Left ventricle myocardium inferior (tissue), 1 donor: Measurements from ENCODE around the gene B3GALT6. TPM values are rescaled to one million over a fixed set of nuclear protein-coding genes. Genes with fewer than 3 reads are reported as not detected.

Experiments used
- DNase-seq: peaks from one replicate; pipeline ENCODE4 v3.0.0-alpha.2; 2020
- H3K27ac ChIP-seq: fragments of 200-600 bp; replicated peaks from 2 replicates; pipeline ENCODE4 v1.8.0; 2021
- H3K27me3 ChIP-seq: fragments of 200-600 bp; 2 replicates; pipeline ENCODE4 v1.8.0; 2021; ENCODE audit warnings: low read depth
- H3K36me3 ChIP-seq: fragments of 200-600 bp; 2 replicates; pipeline ENCODE4 v1.8.0; 2021
- H3K4me1 ChIP-seq: fragments of 200-600 bp; 2 replicates; pipeline ENCODE4 v1.8.0; 2021
- H3K4me3 ChIP-seq: fragments of 200-600 bp; 2 replicates; pipeline ENCODE4 v1.8.0; 2021; ENCODE audit warnings: mild to moderate bottlenecking, moderate library complexity
- H3K9me3 ChIP-seq: fragments of 200-600 bp; replicated peaks from 2 replicates; pipeline ENCODE4 v1.8.0; 2021
- intact Hi-C: fragments of 100-400 bp; cut with micrococcal nuclease; formaldehyde crosslinking; loops from one replicate; pipeline ENCODE4 v1.11.0; 2022
- total RNA-seq: library from RNA; stranded (reverse); fragmentation: NEBNext Ultra II Directional; extraction: Animal tissue kit (Norgen Biotek cat#: 25700); gene quantifications from one replicate; pipeline ENCODE4 v1.2.1, GENCODE V29; 2021
- TF ChIP-seq, protein P1 (sequence below): fragments of 200-600 bp; IDR thresholded peaks from 2 replicates; pipeline ENCODE4 v1.8.0; 2021; ENCODE audit warnings: antibody characterized with exemption, mild to moderate bottlenecking, borderline replicate concordance
- donor health status: DM: no; HTN: yes; CAD: no; lungs with severe emphysema.

B3GALT6 gene
- total RNA-seq, 1 donor from 2014 or later: 7.9 TPM

DNA sequence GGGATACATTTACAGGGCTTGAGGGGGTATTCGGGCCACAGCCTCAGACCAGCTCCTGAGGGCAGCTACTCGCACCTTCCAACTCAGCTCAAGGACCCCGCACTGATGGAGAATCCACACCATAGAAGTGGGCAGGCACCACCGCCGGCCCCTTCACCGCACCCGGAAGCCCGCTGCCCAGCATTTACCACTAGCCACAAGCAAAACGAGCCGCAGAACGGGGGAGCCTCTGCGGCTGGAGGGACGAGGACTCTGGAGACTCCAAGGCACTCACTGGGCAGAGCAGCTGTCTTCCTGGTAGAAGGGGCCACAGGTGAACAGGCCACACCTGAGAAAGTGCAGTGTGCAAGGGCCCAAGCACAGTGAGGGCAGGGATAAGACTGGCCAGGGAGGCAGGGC lies 36.2 kb downstream of the B3GALT6 start:
- H3K36me3 ChIP-seq: peaks cover 65% of the 10 kb centered on the region
- TF ChIP-seq, protein P1, sequence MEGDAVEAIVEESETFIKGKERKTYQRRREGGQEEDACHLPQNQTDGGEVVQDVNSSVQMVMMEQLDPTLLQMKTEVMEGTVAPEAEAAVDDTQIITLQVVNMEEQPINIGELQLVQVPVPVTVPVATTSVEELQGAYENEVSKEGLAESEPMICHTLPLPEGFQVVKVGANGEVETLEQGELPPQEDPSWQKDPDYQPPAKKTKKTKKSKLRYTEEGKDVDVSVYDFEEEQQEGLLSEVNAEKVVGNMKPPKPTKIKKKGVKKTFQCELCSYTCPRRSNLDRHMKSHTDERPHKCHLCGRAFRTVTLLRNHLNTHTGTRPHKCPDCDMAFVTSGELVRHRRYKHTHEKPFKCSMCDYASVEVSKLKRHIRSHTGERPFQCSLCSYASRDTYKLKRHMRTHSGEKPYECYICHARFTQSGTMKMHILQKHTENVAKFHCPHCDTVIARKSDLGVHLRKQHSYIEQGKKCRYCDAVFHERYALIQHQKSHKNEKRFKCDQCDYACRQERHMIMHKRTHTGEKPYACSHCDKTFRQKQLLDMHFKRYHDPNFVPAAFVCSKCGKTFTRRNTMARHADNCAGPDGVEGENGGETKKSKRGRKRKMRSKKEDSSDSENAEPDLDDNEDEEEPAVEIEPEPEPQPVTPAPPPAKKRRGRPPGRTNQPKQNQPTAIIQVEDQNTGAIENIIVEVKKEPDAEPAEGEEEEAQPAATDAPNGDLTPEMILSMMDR: no peak

DNA sequence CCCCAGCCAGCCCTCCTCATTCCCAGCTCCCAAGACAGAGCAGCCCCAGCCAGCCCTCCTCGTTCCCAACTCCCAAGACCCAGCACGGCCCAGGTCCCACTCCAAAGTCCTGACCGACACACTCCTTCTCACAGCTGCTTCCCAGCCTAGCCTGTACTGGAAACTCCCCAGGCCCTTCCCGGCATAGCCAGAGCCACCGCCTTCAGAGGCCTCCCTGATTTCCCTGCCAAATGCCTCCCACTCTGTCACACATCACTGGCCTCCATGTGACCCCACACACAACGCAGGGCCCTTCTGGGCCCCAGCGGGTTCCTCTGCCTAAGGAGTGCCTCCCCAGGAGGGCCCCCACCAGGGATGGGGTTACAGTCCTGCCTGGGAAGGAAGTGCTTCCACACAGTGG lies 38.8 kb downstream of the B3GALT6 start:
- intact Hi-C loops: no loop called here
- H3K4me3 ChIP-seq: peak overlapping the region; percentile 98
- no peaks in the 10 kb centered on the region for H3K9me3 ChIP-seq
- DNase-seq: no peak
- no peaks in the 10 kb centered on the region for H3K27me3 ChIP-seq
- peaks cover 57% of the 10 kb centered on the region for H3K4me1 ChIP-seq
- H3K27ac ChIP-seq: no peak overlapping the region
- TF ChIP-seq, protein P1: no peak
- peaks cover 43% of the 10 kb centered on the region for H3K36me3 ChIP-seq

More for the DNA sequence above, 36.2 kb downstream of the B3GALT6 start:
- Histone ChIP-seq H3K4me1 (peaks cover 46% of the 10 kb centered on the region), H3K27me3 (no peaks in the 10 kb centered on the region), H3K9me3 (no peaks in the 10 kb centered on the region), H3K27ac (no peak overlapping the region), H3K4me3 (no peak overlapping the region)
- no peak for DNase-seq
- intact Hi-C loops: no loop called here

DNA sequence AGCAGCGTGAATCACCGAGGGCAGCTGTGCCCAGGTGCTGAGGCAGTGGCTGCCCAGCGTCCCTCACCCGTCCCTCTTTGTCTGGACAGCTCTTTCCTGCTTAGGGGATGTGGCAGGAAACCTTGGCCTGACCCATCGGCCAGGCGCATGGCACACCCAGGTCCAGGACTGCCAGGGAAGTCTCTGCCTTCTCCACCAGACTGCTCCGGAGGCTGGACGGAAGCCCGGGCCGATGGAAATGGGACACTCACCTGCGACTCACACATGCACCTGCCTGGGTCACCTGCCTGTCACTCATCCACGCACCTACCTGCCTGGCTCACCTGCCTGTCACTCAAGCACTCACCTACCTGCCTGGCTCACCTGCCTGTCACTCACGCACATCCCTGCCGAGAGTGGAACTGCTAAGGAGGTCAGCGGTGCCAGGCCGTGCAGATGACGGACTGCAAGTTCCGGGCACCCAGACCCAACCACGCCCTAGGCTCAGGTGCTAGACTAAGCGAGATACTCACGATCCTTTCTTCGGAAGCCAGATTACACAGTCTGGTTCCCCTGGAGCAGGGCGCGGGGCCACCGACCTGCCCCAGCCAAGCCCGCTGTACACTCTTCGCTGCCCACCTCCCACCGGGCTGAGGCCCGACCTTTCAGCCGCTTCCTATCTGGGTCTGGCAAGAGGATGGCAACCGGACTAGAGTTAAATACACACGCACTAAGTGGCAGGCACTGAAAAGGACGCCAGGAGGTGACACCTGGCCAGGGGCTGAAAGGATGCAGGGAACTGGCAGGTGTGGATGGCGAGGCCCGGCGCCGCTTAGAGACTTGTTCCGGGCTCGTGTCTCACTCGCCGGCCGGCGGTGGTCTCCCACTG lies 40.5 kb downstream of the B3GALT6 start:
- H3K27ac ChIP-seq: peak overlapping the region; percentile 94
- no peak for DNase-seq
- no peaks in the 10 kb centered on the region for H3K9me3 ChIP-seq
- TF ChIP-seq, protein P1: no peak
- peak overlapping the region; percentile 98 for H3K4me3 ChIP-seq
- H3K27me3 ChIP-seq: no peaks in the 10 kb centered on the region
- H3K4me1 ChIP-seq: peaks cover 57% of the 10 kb centered on the region
- peaks cover 26% of the 10 kb centered on the region for H3K36me3 ChIP-seq
- intact Hi-C loops: no loop called here

DNA sequence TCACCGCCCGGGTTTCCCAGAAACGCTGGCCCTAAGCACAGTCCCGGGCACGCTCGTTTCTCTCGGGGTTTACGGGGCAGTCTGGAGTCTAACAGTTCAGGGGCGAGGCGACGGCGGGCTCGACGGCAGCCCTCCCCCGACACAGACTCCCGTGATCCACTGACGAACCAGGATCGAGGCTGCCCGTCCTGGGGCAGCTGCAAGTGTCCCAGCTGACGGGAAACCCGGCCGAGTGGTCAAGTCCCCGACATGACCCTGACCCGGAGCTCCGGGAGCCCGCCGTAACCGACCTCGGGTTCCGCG lies 41.1 kb downstream of the B3GALT6 start:
- intact Hi-C loops: no loop called here
- no peak for DNase-seq

DNA sequence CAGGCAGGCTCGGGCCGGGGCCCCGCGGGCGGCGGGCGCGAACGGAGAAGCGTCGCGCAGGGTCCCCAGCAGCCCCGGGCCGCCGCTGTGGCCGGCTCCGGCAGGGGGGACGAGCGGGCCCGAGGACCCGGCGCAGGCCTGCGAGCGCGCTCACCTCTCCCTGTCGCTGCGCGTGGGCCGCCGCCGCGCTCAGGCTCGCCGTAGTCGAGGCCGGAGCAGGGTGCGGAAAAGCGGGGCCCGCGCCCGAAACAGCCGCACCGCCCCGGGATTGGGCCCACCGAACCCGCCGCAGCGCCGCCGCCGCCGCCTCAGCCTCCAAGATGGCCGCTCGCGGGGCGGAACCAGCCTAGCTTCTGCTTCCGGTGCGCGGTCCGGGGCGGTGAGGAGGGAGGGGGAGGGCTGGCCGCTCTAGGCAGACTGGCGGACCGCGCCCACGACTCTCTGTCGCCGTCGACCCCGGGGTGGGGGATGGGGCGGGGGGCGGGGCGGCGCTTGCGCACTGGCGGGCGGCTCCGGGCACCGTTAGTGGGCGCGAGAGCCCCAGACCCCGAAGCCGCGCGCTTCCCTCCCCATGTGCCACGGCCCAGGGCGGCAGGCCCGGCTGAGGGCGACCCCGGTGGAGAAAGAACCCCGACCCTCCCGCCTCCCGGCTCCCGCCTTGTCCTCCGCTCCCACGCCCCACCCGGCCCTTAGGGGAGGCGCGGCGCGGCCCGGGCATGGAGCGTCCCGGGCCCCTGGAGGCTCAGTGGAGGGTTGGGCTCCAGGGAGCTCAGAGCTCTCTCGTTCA lies 41.7 kb downstream of the B3GALT6 start, which contains the start of gene UBE2J2:
Gene UBE2J2, minus strand, starts transcription at position 343 of the 787 bp plus-strand sequence. CDS start 5,862 bp downstream, outside the sequence.
- intact Hi-C loops: no loop called here
- Histone ChIP-seq H3K27ac (peak within 1 kb of the TSS; percentile 94), H3K27me3 (no peaks in the 10 kb centered on the region), H3K36me3 (peaks cover 16% of the 10 kb centered on the region), H3K9me3 (no peaks in the 10 kb centered on the region), H3K4me1 (peaks cover 57% of the 10 kb centered on the region), H3K4me3 (peak within 1 kb of the TSS; percentile 98)
- TF ChIP-seq, protein P1: peak; percentile 0
- peak; percentile 96 for DNase-seq

More for the DNA sequence above, 41.1 kb downstream of the B3GALT6 start:
- Histone ChIP-seq H3K9me3 (no peaks in the 10 kb centered on the region), H3K4me3 (peak overlapping the region; percentile 98), H3K4me1 (peaks cover 57% of the 10 kb centered on the region), H3K36me3 (peaks cover 22% of the 10 kb centered on the region), H3K27me3 (no peaks in the 10 kb centered on the region), H3K27ac (peak overlapping the region; percentile 94)
- TF ChIP-seq, protein P1: no peak
